Esophagus (tissue), 2 donors: ENCODE results near the gene INPP4B. TPM values are rescaled to one million over a fixed set of nuclear protein-coding genes. Genes with fewer than 3 reads are reported as not detected.

Source experiments
- H3K27ac ChIP-seq, 2 donors: one replicate each; pipeline ENCODE4 v1.5.1; 2013; ENCODE audit warnings: low read depth in 2 of 2, mild to moderate bottlenecking in 2 of 2, inconsistent platforms in 1 of 2, low read length in 1 of 2, moderate library complexity in 1 of 2
- H3K27me3 ChIP-seq, 2 donors: one replicate each; pipeline ENCODE4 v1.6.1; 2013; ENCODE audit warnings: low read length in 2 of 2, control low read depth in 1 of 2, mild to moderate bottlenecking in 1 of 2; ENCODE audit not compliant: insufficient read depth in 2 of 2, control insufficient read depth in 1 of 2
- H3K36me3 ChIP-seq, 2 donors: one replicate each; pipeline ENCODE4 v1.6.1; 2013; ENCODE audit warnings: low read length in 1 of 2; ENCODE audit not compliant: control insufficient read depth in 2 of 2, insufficient read depth in 2 of 2
- H3K4me1 ChIP-seq, 2 donors: one replicate each; pipeline ENCODE4 v1.6.1; 2013; ENCODE audit warnings: low read length in 1 of 2; ENCODE audit not compliant: control insufficient read depth in 2 of 2, insufficient read depth in 2 of 2
- H3K4me3 ChIP-seq, 2 donors: one replicate each; pipeline ENCODE4 v1.5.1; 2013; ENCODE audit warnings: low read length in 2 of 2, mild to moderate bottlenecking in 2 of 2, low read depth in 1 of 2, moderate library complexity in 1 of 2
- H3K9me3 ChIP-seq, 2 donors: one replicate each; pipeline ENCODE4 v1.6.1; 2013; ENCODE audit warnings: mild to moderate bottlenecking in 2 of 2, low read depth in 1 of 2, low read length in 1 of 2, moderate library complexity in 1 of 2; ENCODE audit not compliant: control insufficient read depth in 2 of 2, insufficient read depth in 1 of 2
- WGBS, 2 donors: extraction: QIAGEN DNeasy Blood & Tissue Kit; methylation state at CpG; one replicate each; pipeline ENCODE4 v1.1.7; 2013; 5-methylcytosine and 5-hydroxymethylcytosine counted together
- polyA plus RNA-seq, 2 donors: library from polyadenylated mRNA; stranded (reverse); fragments of 200-250 nt; gene quantifications; one replicate each; pipeline ENCODE4 v1.2.3, GENCODE V29; 2013
- donor health status: healthy with polysubstance abuse.
- donor health status: Bipolar disorder and iron deficiency.

INPP4B gene
- polyA plus RNA-seq, 2 donors = 2.5 to 4.4 TPM

GRCh38 chr4:141999446-142000143 is 846.5 kb downstream of the INPP4B start:
- H3K4me3 ChIP-seq = no peak overlapping the region
- WGBS, 2 donors = 75 to 85% methylated on average over 5 of the region's 5 CpGs
- H3K36me3 ChIP-seq = no peaks in the 10 kb centered on the region
- H3K4me1 ChIP-seq = no peaks in the 10 kb centered on the region
- H3K27ac ChIP-seq = no peak overlapping the region
- H3K9me3 ChIP-seq = no peaks in the 10 kb centered on the region
- no peaks in the 10 kb centered on the region for H3K27me3 ChIP-seq

- Histone ChIP-seq H3K27me3 (no peaks in the 10 kb centered on the region), H3K27ac (no peak overlapping the region), H3K36me3 (no peaks in the 10 kb centered on the region), H3K9me3 (no peaks in the 10 kb centered on the region), H3K4me3 (no peak overlapping the region), H3K4me1 (no peaks in the 10 kb centered on the region)
- 38 to 46% methylated on average over 1 of the region's 1 CpG for WGBS, 2 donors
These were observed 851.0 kb downstream of the INPP4B start for GRCh38 chr4:141995056-141995455.

DNA sequence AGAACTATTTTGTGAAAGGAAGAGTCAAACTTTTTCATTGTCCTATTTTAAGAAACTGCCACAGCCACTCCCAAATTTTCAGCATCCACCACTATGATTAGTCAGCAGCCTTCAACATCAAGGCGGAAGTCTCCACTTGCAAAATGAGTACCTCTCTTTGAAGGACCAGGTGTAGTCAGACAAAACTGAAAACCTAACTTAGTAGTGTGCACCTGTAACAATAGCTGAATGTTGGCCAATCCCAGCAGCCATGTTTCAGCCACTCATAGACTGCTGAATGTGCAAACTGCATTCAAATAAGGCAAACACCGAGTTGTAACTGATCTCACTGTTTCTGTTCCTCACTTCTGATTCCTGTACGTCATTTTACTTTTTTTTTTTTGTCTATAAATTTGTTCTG is 868.7 kb downstream of the INPP4B start:
- Histone ChIP-seq H3K4me3 (no peak overlapping the region), H3K36me3 (no peaks in the 10 kb centered on the region), H3K9me3 (peaks cover 0 to 5% of the 10 kb centered on the region in 2 donors), H3K4me1 (no peaks in the 10 kb centered on the region), H3K27me3 (no peaks in the 10 kb centered on the region), H3K27ac (no peak overlapping the region)
- WGBS, 2 donors = 66 to 75% methylated on average over 3 of the region's 3 CpGs
